IPS DF 6.9 (cell line): ENCODE measurements around the gene WDR77.

Experiments
- DNase-seq: peaks from one replicate; pipeline ENCODE4 v3.0.0-alpha.2; 2013; ENCODE audit warnings: low read depth, low spot score
- H3K27ac ChIP-seq: one replicate; pipeline ENCODE4 v1.5.1; 2013; ENCODE audit warnings: low read length, control low read depth
- H3K27me3 ChIP-seq: 2 replicates; pipeline ENCODE4 v1.6.1; 2013; ENCODE audit warnings: mild to moderate bottlenecking, low read length; ENCODE audit not compliant: control insufficient read depth, insufficient read depth
- H3K36me3 ChIP-seq: 2 replicates; pipeline ENCODE4 v1.6.1; 2013; ENCODE audit warnings: low read length; ENCODE audit not compliant: control insufficient read depth, insufficient read depth
- H3K4me1 ChIP-seq: 2 replicates; pipeline ENCODE4 v1.6.1; 2013; ENCODE audit warnings: low read length; ENCODE audit not compliant: control insufficient read depth, insufficient read depth
- H3K4me3 ChIP-seq: 2 replicates; pipeline ENCODE4 v1.5.1; 2013; ENCODE audit warnings: mild to moderate bottlenecking, low read length
- H3K9me3 ChIP-seq: 2 replicates; pipeline ENCODE4 v1.6.1; 2013; ENCODE audit warnings: low read length, inconsistent platforms; ENCODE audit not compliant: control insufficient read depth, insufficient read depth
- WGBS: extraction: QIAGEN DNeasy Blood & Tissue Kit; methylation state at CpG from one replicate; pipeline ENCODE4 v1.1.7; 2013; ENCODE audit warnings: mixed read lengths, missing lambda C conversion rate; ENCODE audit not compliant: insufficient read length, insufficient coverage; 5-methylcytosine and 5-hydroxymethylcytosine counted together

Gene WDR77

DNA sequence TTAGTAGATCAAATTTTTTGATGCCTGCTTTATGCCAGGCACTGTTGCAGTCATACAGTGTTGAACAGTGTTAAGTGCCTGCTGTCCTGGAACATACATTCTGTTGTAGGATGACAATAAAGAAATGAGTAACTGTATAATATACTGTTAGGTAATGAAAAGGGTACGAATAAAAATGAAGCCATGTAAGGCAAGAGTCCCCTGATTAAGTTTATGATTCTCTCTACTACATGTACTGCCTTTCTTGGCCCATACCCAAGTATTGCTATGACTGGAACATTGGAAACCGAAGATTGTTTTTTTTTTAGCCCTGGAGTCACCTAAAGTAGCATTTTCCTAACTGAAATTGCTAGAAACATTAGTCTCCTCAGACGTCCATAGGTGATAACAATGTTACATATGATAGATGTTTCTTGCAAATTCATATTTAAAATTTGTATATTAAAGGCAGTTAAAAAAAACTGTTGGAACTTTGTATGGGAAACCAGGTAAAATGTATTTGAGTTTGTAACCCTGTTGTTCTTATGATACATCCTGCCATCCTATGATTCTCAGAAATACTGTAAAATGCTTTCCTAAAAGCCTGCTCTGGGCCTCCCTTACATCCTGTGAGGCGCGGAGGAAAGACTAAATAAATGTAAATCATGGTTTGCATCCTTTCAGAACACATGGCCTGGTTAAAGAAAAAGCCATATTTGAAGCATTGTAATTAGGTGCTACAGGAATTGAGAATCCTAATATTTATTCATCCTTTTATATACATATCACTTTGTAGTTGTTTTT is 6.0 kb upstream of the WDR77 start:
- WGBS: no CpG with 5 or more reads among the region's 5 CpGs
- no peak for DNase-seq
- H3K4me1 ChIP-seq: no peaks in the 10 kb centered on the region
- peaks cover 3% of the 10 kb centered on the region; the same call in 1 of the 2 replicates for H3K36me3 ChIP-seq
- H3K27me3 ChIP-seq: no peaks in the 10 kb centered on the region
- no peaks in the 10 kb centered on the region for H3K9me3 ChIP-seq
- H3K27ac ChIP-seq: no peak overlapping the region
- no peak overlapping the region for H3K4me3 ChIP-seq

DNA sequence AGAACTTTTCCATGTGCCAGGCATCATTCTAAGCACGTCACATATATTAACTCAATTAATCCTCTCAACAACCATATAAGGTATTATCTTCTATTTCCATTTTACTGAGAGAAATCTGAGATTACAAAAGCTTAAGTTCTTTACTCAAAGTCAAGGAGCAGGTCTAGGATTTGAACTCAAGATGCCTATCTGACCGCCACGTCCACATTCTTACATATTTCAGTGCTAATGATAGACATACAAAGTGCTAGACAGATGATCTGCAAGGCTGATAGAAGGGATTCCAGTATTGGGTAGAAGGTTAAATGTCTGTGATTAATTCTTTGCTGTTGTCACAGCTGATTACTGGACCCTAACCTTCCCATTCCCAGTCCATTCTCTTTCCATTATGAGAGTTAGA is 4.7 kb upstream of the WDR77 start:
- no peaks in the 10 kb centered on the region for H3K9me3 ChIP-seq
- H3K27ac ChIP-seq: no peak overlapping the region
- no peaks in the 10 kb centered on the region; the same call in 1 of the 2 replicates for H3K36me3 ChIP-seq
- 100% methylated on average over 1 of the region's 3 CpGs for WGBS
- H3K27me3 ChIP-seq: no peaks in the 10 kb centered on the region
- H3K4me3 ChIP-seq: no peak overlapping the region
- no peaks in the 10 kb centered on the region for H3K4me1 ChIP-seq
- DNase-seq: no peak

DNA sequence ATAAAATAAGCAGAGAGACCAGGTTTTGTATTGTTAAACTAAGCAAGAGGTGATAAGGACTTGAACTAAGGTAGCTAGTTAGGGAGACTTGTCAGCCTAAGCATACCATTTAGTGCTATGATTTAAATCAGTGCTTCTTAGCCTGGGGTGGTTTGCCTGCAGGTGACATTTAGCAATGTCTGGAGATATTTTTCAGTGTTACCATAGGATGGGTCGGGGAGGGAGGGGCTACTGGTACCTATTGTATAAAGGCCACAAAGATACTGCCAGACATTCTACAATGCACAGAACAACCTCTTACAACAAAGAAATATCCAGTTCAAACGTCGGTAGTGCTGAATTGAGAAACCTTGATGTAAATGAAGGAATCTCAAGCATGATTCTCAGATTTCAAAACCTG is 3.5 kb upstream of the WDR77 start:
- no CpG with 5 or more reads among the region's 3 CpGs for WGBS
- no peaks in the 10 kb centered on the region; the same call in 1 of the 2 replicates for H3K36me3 ChIP-seq

DNA sequence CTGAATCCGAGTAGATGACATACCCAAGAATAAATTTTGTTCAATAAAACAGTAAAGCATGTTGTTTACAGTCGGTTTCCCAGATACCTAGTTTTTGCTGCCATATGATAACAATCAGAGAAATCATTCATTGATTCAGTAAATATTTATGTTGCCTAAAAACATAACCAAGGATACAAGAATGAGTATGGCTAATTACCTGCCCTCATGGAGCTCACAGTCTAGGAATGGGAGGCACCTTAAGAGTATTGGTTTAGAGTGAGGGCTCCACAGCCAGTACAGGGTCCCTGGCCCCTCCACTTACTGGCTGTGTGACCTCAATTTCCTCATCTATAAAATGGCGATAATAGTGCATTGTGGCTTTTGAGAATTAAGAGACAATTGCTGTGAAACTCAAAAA is 1.1 kb upstream of the WDR77 start:
- Histone ChIP-seq H3K9me3 (no peaks in the 10 kb centered on the region), H3K4me3 (peak overlapping the region; percentile 97; the same call in 1 of the 2 replicates), H3K27ac (no peak overlapping the region), H3K36me3 (no peaks in the 10 kb centered on the region), H3K4me1 (no peaks in the 10 kb centered on the region), H3K27me3 (no peaks in the 10 kb centered on the region)
- WGBS: no CpG with 5 or more reads among the region's 3 CpGs
- no peak for DNase-seq

More for the DNA sequence above, 3.5 kb upstream of the WDR77 start:
- no peaks in the 10 kb centered on the region for H3K9me3 ChIP-seq
- no peaks in the 10 kb centered on the region for H3K27me3 ChIP-seq
- no peak for DNase-seq
- no peak overlapping the region for H3K27ac ChIP-seq
- H3K4me3 ChIP-seq: no peak overlapping the region
- H3K4me1 ChIP-seq: no peaks in the 10 kb centered on the region

DNA sequence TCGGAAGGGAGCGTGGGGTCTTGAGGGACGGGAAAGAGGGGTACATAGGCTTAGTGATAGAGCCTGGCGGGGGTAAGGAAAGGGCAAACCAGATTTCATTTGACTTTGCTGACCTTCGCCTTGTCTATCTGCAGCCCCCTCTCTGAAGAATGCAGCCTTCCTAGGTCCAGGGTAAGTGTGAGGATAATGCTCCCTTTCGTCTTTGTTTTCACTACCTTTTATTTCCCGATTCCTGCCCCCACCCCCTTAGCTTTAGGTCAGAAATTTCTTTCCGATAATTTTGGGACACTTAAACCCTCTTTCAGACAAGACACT is 604 bp upstream of the WDR77 start:
- H3K9me3 ChIP-seq: no peaks in the 10 kb centered on the region
- H3K36me3 ChIP-seq: no peaks in the 10 kb centered on the region
- H3K4me3 ChIP-seq: peak overlapping the region; percentile 97
- WGBS: no CpG with 5 or more reads among the region's 8 CpGs
- H3K4me1 ChIP-seq: no peaks in the 10 kb centered on the region
- H3K27ac ChIP-seq: no peak overlapping the region
- no peak for DNase-seq
- H3K27me3 ChIP-seq: no peaks in the 10 kb centered on the region

DNA sequence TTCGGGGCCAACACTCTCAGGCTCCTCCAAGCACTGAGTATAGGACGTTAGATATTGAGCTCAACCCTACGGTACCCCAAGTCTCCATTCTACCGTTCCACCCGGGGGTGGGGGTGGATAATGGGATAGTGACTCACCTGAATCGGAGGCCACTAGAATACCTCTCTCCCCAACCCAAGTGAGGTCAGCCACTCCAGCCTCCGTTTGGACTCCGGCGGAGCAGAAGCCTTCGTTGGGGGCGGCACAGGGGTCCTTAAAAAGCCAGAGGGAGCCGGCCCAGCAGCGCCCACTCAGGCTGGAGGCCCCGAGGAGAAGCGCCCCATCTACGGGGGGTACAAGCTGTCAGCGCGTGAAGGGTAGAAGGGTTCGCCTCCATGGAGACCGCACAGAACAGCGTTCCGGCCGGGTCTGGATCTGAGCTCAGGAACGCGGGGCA is 556 bp downstream of the WDR77 start:
- no CpG with 5 or more reads among the region's 25 CpGs for WGBS
- H3K4me3 ChIP-seq: peak overlapping the region; percentile 77
- H3K36me3 ChIP-seq: no peaks in the 10 kb centered on the region
- H3K27me3 ChIP-seq: no peaks in the 10 kb centered on the region
- no peak overlapping the region for H3K27ac ChIP-seq
- H3K4me1 ChIP-seq: no peaks in the 10 kb centered on the region
- no peaks in the 10 kb centered on the region for H3K9me3 ChIP-seq
- no peak for DNase-seq

DNA sequence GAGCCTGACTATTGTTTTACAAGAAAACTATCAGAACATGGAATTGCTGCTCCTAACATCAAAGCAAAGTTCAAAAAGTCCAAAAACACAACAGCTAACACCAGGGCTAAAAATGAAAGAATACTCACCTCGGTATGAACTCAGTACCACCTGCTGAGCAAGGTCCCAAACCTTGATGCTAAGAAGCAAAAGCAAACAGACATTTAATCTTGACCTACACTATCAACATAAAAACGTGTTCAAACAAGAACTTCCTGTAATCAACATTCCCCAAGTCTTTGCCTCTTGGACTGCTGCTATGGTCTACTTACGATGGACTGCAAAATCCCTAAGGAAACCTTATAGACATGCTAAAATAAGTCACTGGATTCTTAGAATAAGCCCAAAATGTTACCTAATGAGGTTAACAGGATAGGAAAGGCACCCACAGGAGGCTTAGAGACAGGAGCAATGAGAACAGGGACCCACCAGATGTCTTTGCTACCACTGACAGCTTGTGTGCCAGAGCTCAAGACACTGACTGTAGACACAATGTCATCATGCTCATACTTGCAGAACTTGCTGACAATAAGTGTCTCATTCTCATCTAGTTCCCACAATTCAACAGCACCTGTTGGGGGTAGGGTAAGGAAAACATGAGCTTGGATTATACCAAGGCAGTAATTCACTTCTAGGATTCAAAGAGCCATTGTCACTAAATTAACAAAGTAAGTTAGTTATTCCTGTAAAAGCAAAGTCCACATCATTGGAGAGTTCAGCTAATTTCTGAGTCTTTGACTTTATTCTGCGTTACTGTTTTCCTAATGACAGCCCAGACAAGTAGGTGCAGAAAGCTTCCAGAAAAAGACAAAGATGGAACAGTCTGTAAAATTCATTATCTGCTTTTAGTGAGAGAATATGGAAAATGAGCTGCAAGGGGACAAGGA is 1.8 kb downstream of the WDR77 start:
- WGBS: no CpG with 5 or more reads among the region's 4 CpGs
- Histone ChIP-seq H3K36me3 (peaks cover 3% of the 10 kb centered on the region; the same call in 1 of the 2 replicates), H3K27ac (no peak overlapping the region), H3K4me3 (no peak overlapping the region), H3K27me3 (no peaks in the 10 kb centered on the region), H3K9me3 (no peaks in the 10 kb centered on the region), H3K4me1 (no peaks in the 10 kb centered on the region)
- no peak for DNase-seq

DNA sequence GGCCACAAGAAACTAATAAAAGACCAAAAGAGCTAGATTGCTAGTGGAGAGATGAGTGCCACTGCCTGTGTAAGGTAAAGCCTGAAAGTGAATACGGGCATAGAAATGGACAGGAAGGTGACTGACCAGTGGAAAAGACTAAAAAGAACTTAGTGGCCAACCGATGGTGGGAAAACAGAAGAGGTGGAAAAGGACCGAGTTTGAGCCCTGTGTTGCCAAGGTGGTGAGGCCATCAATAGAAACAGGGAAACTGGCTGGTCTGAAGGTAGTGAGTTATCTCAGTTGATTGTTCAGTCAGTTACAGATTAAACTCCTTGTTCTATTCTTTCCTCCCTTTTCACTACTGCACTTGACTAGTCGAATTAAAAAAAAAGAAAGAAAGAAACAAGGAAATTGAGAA is 2.5 kb downstream of the WDR77 start:
- Histone ChIP-seq H3K9me3 (no peaks in the 10 kb centered on the region), H3K4me1 (no peaks in the 10 kb centered on the region), H3K27me3 (no peaks in the 10 kb centered on the region), H3K4me3 (no peak overlapping the region), H3K36me3 (peaks cover 3% of the 10 kb centered on the region; the same call in 1 of the 2 replicates), H3K27ac (no peak overlapping the region)
- DNase-seq: no peak
- WGBS: no CpG with 5 or more reads among the region's 4 CpGs

DNA sequence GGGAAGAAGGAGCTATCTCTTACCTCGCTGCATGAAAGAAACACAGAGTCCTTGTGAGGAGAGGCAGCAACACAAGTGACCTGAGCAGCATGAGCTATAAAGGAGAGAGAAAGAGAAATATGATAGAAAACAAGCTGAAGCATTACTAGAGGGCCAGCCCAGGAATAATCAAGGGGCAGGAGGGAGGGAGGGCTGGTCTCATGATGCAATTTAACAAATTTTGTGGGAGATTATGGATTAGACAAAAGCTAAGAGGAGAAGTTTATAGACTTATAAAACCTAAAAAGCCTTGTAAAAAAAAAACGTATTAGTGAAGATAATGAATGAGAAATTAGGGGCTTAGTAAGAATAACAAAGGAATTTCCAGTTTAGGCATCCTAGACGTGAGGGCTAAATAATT is 5.0 kb downstream of the WDR77 start:
- WGBS: 100% methylated on average over 1 of the region's 3 CpGs
- Histone ChIP-seq H3K4me1 (no peaks in the 10 kb centered on the region), H3K36me3 (peaks cover 11% of the 10 kb centered on the region; the same call in 1 of the 2 replicates)

DNA sequence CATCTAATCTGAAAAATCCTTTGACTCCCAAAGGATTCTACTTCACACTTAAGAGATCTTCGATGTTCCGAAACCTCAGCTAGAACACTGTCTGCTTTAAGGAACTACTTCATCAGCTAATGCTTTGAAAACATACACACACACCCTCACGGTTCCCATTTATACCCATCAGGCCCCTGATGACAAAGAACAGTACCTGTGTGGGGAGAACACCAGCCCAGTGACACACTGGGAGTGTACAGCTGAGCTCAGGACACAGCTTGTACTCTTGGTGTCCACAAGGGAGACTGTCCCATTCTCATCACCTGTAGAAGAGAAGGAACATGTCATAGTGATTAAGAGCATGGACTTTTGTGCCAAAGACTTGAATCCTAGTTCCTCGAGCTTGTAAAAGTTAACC is 6.6 kb downstream of the WDR77 start:
- no CpG with 5 or more reads among the region's 4 CpGs for WGBS
- H3K4me3 ChIP-seq: no peak overlapping the region
- H3K4me1 ChIP-seq: no peaks in the 10 kb centered on the region
- H3K27me3 ChIP-seq: no peaks in the 10 kb centered on the region
- peaks cover 11% of the 10 kb centered on the region; the same call in 1 of the 2 replicates for H3K36me3 ChIP-seq
- no peak overlapping the region for H3K27ac ChIP-seq
- no peak for DNase-seq
- no peaks in the 10 kb centered on the region for H3K9me3 ChIP-seq

More for the DNA sequence above, 5.0 kb downstream of the WDR77 start:
- H3K9me3 ChIP-seq: no peaks in the 10 kb centered on the region
- no peak overlapping the region for H3K4me3 ChIP-seq
- DNase-seq: no peak
- no peak overlapping the region for H3K27ac ChIP-seq
- no peaks in the 10 kb centered on the region for H3K27me3 ChIP-seq
